IMR-90 (cell line): ENCODE data around the gene TSHZ1. TPM values are rescaled to one million over a fixed set of nuclear protein-coding genes. Genes with fewer than 3 reads are reported as not detected.
A peak's percentile ranks its signal among the peaks of the same experiment; 100 is the strongest.

ENCODE experiments used
- ATAC-seq: fragments of 200-7000 bp; cut with Tn5 transposase; 2 replicates; pipeline ENCODE4 v1.9.1; 2020; ENCODE audit warnings: low read depth, mild to moderate bottlenecking, moderate library complexity
- BruUV-seq: library from RNA; stranded (reverse); fragments of 400-500 nt; replicated peaks from 2 replicates; lab custom pipeline; 2021; lab: Mats Ljungman, UMichigan
- CTCF ChIA-PET: fragments of 300-600 bp; formaldehyde crosslinking; extraction: SDS; loops from one replicate; lab custom pipeline; 2021; ENCODE audit warnings: antibody characterized with exemption; lab: Yijun Ruan, JAX
- POLR2A ChIA-PET: fragments of 300-600 bp; sonication (Branson Sonifier 250); formaldehyde crosslinking; loops from one replicate; lab custom pipeline; 2022; ENCODE audit warnings: antibody characterized with exemption; ENCODE audit not compliant: unreplicated experiment; lab: Charles Lee
- DNase-seq: peaks from one replicate; pipeline ENCODE4 v3.0.0; 2013
- H2AFZ ChIP-seq: replicated peaks from 2 replicates; pipeline ENCODE3; 2013; ENCODE audit warnings: low read length, mild to moderate bottlenecking; ENCODE audit not compliant: poor library complexity
- H2AK5ac ChIP-seq: 2 replicates; pipeline ENCODE4 v1.6.1; 2013; ENCODE audit warnings: low read depth, low read length, inconsistent platforms
- H2AK9ac ChIP-seq: replicated peaks from 2 replicates; pipeline ENCODE3; 2013; ENCODE audit warnings: mild to moderate bottlenecking, low read depth, low read length, moderate library complexity; ENCODE audit not compliant: poor library complexity
- H2BK120ac ChIP-seq: 2 replicates; pipeline ENCODE4 v1.6.1; 2013; ENCODE audit warnings: low read depth, low read length, inconsistent platforms
- H2BK15ac ChIP-seq: 3 replicates; pipeline ENCODE4 v1.6.1; 2013; ENCODE audit warnings: low read depth, low read length, inconsistent platforms
- H2BK20ac ChIP-seq: 2 replicates; pipeline ENCODE4 v1.6.1; 2013; ENCODE audit warnings: low read depth, mild to moderate bottlenecking, inconsistent platforms, low read length, moderate library complexity
- H2BK5ac ChIP-seq: 2 replicates; pipeline ENCODE4 v1.6.1; 2013; ENCODE audit warnings: mild to moderate bottlenecking, low read depth, low read length, inconsistent platforms; ENCODE audit not compliant: poor library complexity, severe bottlenecking
- H3K14ac ChIP-seq: replicated peaks from 2 replicates; pipeline ENCODE4 v1.6.1; 2013; ENCODE audit warnings: low read depth, low read length, inconsistent platforms
- H3K18ac ChIP-seq: 2 replicates; pipeline ENCODE4 v1.6.1; 2013; ENCODE audit warnings: low read depth, low read length, control low read depth
- H3K23ac ChIP-seq: 2 replicates; pipeline ENCODE4 v1.6.1; 2013; ENCODE audit warnings: low read depth, low read length, inconsistent platforms
- H3K27ac ChIP-seq: 2 replicates; pipeline ENCODE4 v1.5.1; 2013; ENCODE audit warnings: mild to moderate bottlenecking, control low read depth, low read length; ENCODE audit not compliant: insufficient read depth
- H3K27me3 ChIP-seq: 2 replicates; pipeline ENCODE4 v1.6.1; 2013; ENCODE audit warnings: low read length; ENCODE audit not compliant: control insufficient read depth, insufficient read depth
- H3K36me3 ChIP-seq: 2 replicates; pipeline ENCODE4 v1.6.1; 2013; ENCODE audit warnings: low read length, mixed read lengths; ENCODE audit not compliant: control insufficient read depth, insufficient read depth
- H3K4ac ChIP-seq: 2 replicates; pipeline ENCODE4 v1.6.1; 2013; ENCODE audit warnings: low read depth, low read length, inconsistent platforms
- H3K4me1 ChIP-seq: 2 replicates; pipeline ENCODE4 v1.6.1; 2013; ENCODE audit warnings: low read length, mixed read lengths; ENCODE audit not compliant: control insufficient read depth, insufficient read depth
- H3K4me2 ChIP-seq: 2 replicates; pipeline ENCODE4 v1.6.1; 2013; ENCODE audit warnings: low read depth, mild to moderate bottlenecking, control low read depth, low read length, moderate library complexity
- H3K4me3 ChIP-seq: 2 replicates; pipeline ENCODE4 v1.5.1; 2013; ENCODE audit warnings: low read depth, mild to moderate bottlenecking, control low read depth, low read length, moderate library complexity; ENCODE audit not compliant: insufficient read depth
- H3K56ac ChIP-seq: 2 replicates; pipeline ENCODE4 v1.6.1; 2013; ENCODE audit warnings: low read length, inconsistent platforms; ENCODE audit not compliant: insufficient read depth; ENCODE audit errors: extremely low read depth
- H3K79me1 ChIP-seq, 2 experiments: 2 replicates each; pipeline ENCODE4 v1.6.1; 2013; ENCODE audit warnings: low read length in 2 of 2, inconsistent platforms in 1 of 2, low read depth in 1 of 2
- H3K9ac ChIP-seq: 2 replicates; pipeline ENCODE4 v1.6.1; 2013; ENCODE audit warnings: low read depth, low read length, control low read depth
- H3K9me1 ChIP-seq: 2 replicates; pipeline ENCODE4 v1.6.1; 2013; ENCODE audit warnings: low read length, inconsistent platforms; ENCODE audit not compliant: insufficient read depth
- H3K9me3 ChIP-seq: 2 replicates; pipeline ENCODE4 v1.6.1; 2013; ENCODE audit warnings: low read length; ENCODE audit not compliant: control insufficient read depth, insufficient read depth
- H4K20me1 ChIP-seq: 2 replicates; pipeline ENCODE4 v1.6.1; 2013; ENCODE audit warnings: low read length, inconsistent platforms; ENCODE audit not compliant: insufficient read depth
- H4K5ac ChIP-seq: 2 replicates; pipeline ENCODE4 v1.6.1; 2013; ENCODE audit warnings: mild to moderate bottlenecking, low read depth, low read length, control low read depth
- H4K8ac ChIP-seq, 2 experiments: 2 replicates each; pipeline ENCODE4 v1.6.1; 2013; ENCODE audit warnings: low read depth in 2 of 2, low read length in 2 of 2, control low read depth in 1 of 2, inconsistent platforms in 1 of 2
- H4K91ac ChIP-seq: 2 replicates; pipeline ENCODE4 v1.6.1; 2013; ENCODE audit warnings: low read depth, low read length, inconsistent platforms; ENCODE audit not compliant: insufficient read depth
- MAZ ChIP-seq: IDR thresholded peaks from 2 replicates; pipeline ENCODE4 v1.6.1; 2012; ENCODE audit warnings: low read depth, mild to moderate bottlenecking, low read length, improper control_type of control experiment, moderate library complexity, borderline replicate concordance
- WGBS, 2 experiments: methylation state at CpG; one replicate each; pipeline versions ENCODE4 v1.1.5 to v1.1.7; 2013; ENCODE audit warnings: missing lambda C conversion rate in 2 of 2; ENCODE audit not compliant: insufficient read length in 1 of 2; ENCODE audit errors: extremely low coverage in 2 of 2; 5-methylcytosine and 5-hydroxymethylcytosine counted together
- dilution Hi-C: fragments of 300-500 bp; cut with HindIII; formaldehyde crosslinking; loops from one replicate; pipeline ENCODE4 v1.14.3; 2018; ENCODE audit warnings: low sequenced_read_pairs; ENCODE audit not compliant: unreplicated experiment
- in situ Hi-C: fragments of 300-500 bp; cut with MboI; formaldehyde crosslinking; loops from 3 replicates; pipeline ENCODE4 v1.14.3; 2019; ENCODE audit warnings: low sequenced_read_pairs, inconsistent platforms, mixed read lengths
- intact Hi-C: fragments of 100-400 bp; cut with micrococcal nuclease; formaldehyde crosslinking; loops from 2 replicates; pipeline ENCODE4 v1.10.0; 2022
- polyA plus RNA-seq, 3 experiments: library from polyadenylated mRNA; depleted of rRNA; stranded (reverse); fragments of >200 nt; gene quantifications; 2 replicates each; pipeline ENCODE4 v1.2.3, GENCODE V29; 2012; ENCODE audit warnings: low replicate concordance in 1 of 3
- total RNA-seq: library from RNA; depleted of rRNA; stranded (reverse); fragments of >200 nt; gene quantifications from 2 replicates; pipeline ENCODE4 v1.2.3, GENCODE V29; 2012

Gene TSHZ1
- total and polyA plus RNA-seq, 2 of the 4 experiments (the other 2 are of a cell fraction): 7.1 to 10.0 TPM

DNA sequence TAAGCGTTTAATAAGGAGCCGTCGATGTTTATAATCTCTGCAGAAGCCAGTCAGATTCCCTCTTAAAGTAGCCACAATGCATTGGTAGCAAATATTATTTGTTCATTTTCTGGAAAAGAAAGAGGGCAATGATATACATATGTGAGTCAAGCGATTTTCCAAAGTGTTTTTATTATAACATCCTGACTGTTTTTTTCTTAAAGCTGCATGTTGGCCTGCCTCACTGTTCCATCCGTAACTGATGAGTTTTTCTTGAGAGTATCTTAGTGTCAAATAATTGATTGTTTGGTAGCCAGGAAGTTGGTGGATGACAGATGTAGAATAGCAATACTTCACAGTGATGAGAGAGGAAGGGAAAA is 3.7 kb downstream of the TSHZ1 start:
- in situ Hi-C loops (loop anchor here (25.0 kb wide), 1 partner anchor 1148 kb away; no protein-coding TSS in a partner anchor), dilution Hi-C loops (no loop called here), intact Hi-C loops (loop anchor here (5.0 kb wide), 2 partner anchors 68 to 193 kb away; no protein-coding TSS in a partner anchor)
- no peak overlapping the region for H3K27ac ChIP-seq
- peaks cover 23 to 53% of the 10 kb centered on the region in 2 experiments for H3K79me1 ChIP-seq
- no peak overlapping the region for H4K91ac ChIP-seq
- no peaks in the 10 kb centered on the region for H3K36me3 ChIP-seq
- no peak overlapping the region for H3K4me3 ChIP-seq
- H2BK5ac ChIP-seq: no peak overlapping the region
- no peak overlapping the region for H3K23ac ChIP-seq
- TF ChIP-seq MAZ: no peak
- ATAC-seq: no peak
- H3K9me1 ChIP-seq: 0 out of 2 replicates have a peak, but pooled peaks cover 4% of the 10 kb centered on the region
- WGBS, 2 experiments: no CpG with 5 or more reads among the region's 5 CpGs
- H2AK9ac ChIP-seq: no peak overlapping the region
- CTCF ChIA-PET: interaction anchor here (0.6 kb wide), 1 partner anchor 17 kb away, joined by 3 read pairs; no protein-coding TSS in a partner anchor
- no peak overlapping the region for H2BK15ac ChIP-seq
- no peak overlapping the region for H3K9ac ChIP-seq
- no peak overlapping the region for H3K4ac ChIP-seq
- no peak overlapping the region for H3K56ac ChIP-seq
- no peak overlapping the region for H3K14ac ChIP-seq
- H2BK20ac ChIP-seq: no peak overlapping the region
- H3K18ac ChIP-seq: no peak overlapping the region
- H2AK5ac ChIP-seq: no peak overlapping the region
- no peaks in the 10 kb centered on the region for H3K9me3 ChIP-seq
- H2BK120ac ChIP-seq: no peak overlapping the region
- DNase-seq: peak; percentile 16
- H2AFZ ChIP-seq: no peak overlapping the region
- POLR2A ChIA-PET: no interaction called here
- H3K27me3 ChIP-seq: no peaks in the 10 kb centered on the region
- H4K8ac ChIP-seq: no peak overlapping the region
- BruUV-seq: no TSS peak
- H3K4me2 ChIP-seq: peak overlapping the region; percentile 62
- H4K5ac ChIP-seq: no peak overlapping the region
- H3K4me1 ChIP-seq: peaks cover 13% of the 10 kb centered on the region
- H4K20me1 ChIP-seq: peaks cover 4% of the 10 kb centered on the region; the same call in 1 of the 2 replicates
